ENCODE results near the gene SNX10. TPM values are rescaled to one million over a fixed set of nuclear protein-coding genes. Genes with fewer than 3 reads are reported as not detected.

The SNX10 gene
- total RNA-seq, 1 experiment from 2014 or later, result 7.9 TPM

DNA sequence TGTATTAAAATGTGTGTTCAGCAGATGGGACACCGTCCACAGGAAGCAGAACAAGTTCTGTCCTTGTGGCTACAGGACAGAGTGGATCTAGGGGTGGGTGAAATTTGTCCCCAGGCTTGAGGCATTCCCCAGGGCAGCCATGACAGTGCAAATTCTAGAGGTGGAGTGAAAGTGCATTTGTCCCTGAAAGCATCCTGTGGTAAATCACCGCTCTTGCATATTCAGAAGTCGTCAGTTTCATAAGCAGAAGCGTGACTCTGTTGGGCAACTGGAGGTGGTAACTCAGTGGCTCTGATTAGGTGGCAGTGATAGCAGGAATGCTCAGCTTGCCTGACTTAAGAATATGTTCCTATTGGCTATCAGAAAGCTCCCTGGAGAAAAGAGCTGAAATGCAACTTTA lies 96.6 kb downstream of the SNX10 start:
- H3K27me3 ChIP-seq (ENCODE audit: low read length), result no peaks in the 10 kb centered on the region
- no peak for DNase-seq
- no peaks in the 10 kb centered on the region for H3K4me1 ChIP-seq (ENCODE audit: insufficient read depth, low read length)

DNA sequence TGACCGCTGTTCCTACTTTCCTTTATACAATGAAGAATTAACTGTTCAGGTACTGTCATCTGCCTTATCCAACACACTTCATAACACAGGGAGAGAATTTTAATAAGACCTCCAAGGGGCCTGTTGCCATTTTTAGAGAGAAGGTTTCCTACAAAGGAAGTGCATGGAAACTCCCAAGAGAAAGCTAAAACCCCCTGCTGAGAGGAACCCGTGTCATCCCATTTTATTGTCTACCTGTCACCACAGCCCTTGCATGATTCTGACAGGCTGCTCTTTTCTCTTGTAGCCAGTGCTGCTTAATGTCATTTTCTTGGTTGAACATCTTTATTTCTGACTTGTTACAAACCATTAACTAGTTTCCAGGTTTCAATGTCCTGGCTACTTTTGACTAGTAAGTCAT lies 98.4 kb downstream of the SNX10 start:
- ChIA-PET POLR2A (ENCODE audit: unreplicated experiment) (no interaction called here), CTCF (no interaction called here)

More for the DNA sequence above, 96.6 kb downstream of the SNX10 start:
- Histone ChIP-seq H2AFZ (ENCODE audit: low read length) (no peak overlapping the region), H3K79me2 (ENCODE audit: low read length) (no peaks in the 10 kb centered on the region), H3K36me3 (ENCODE audit: low read depth, low read length) (no peaks in the 10 kb centered on the region), H3K9me2 (replicated peaks; ENCODE audit: low read length) (no peaks in the 10 kb centered on the region), H3K9me3 (ENCODE audit: low read length) (no peaks in the 10 kb centered on the region), H3F3A (ENCODE audit: low read length, unreplicated experiment) (no peaks in the 10 kb centered on the region), H3K27ac (ENCODE audit: low read length) (no peak overlapping the region), H3K4me3 (ENCODE audit: low read length) (no peak overlapping the region), H4K20me1 (ENCODE audit: low read length) (no peaks in the 10 kb centered on the region), H3K9ac (ENCODE audit: low read length) (no peak overlapping the region), H3K4me2 (ENCODE audit: low read length) (no peak overlapping the region)
- intact Hi-C loops (cut with micrococcal nuclease), result no loop called here
- BruUV-seq (replicated peaks), result no TSS peak
- TF ChIP-seq, protein P1, sequence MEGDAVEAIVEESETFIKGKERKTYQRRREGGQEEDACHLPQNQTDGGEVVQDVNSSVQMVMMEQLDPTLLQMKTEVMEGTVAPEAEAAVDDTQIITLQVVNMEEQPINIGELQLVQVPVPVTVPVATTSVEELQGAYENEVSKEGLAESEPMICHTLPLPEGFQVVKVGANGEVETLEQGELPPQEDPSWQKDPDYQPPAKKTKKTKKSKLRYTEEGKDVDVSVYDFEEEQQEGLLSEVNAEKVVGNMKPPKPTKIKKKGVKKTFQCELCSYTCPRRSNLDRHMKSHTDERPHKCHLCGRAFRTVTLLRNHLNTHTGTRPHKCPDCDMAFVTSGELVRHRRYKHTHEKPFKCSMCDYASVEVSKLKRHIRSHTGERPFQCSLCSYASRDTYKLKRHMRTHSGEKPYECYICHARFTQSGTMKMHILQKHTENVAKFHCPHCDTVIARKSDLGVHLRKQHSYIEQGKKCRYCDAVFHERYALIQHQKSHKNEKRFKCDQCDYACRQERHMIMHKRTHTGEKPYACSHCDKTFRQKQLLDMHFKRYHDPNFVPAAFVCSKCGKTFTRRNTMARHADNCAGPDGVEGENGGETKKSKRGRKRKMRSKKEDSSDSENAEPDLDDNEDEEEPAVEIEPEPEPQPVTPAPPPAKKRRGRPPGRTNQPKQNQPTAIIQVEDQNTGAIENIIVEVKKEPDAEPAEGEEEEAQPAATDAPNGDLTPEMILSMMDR (conservative IDR thresholded peaks at IDR 0.05; ENCODE audit: low read depth, low read length), result no peak
- no peak for TF ChIP-seq EZH2 (IDR thresholded peaks at IDR 0.05; ENCODE audit: low read length, unreplicated experiment)
- no peak for TF ChIP-seq EZH2phosphoT487 (IDR thresholded peaks at IDR 0.05; ENCODE audit: borderline replicate concordance, low read length)
- no peak for ATAC-seq
- CTCF ChIA-PET, result no interaction called here
- POLR2A ChIA-PET (ENCODE audit: unreplicated experiment), result no interaction called here

DNA sequence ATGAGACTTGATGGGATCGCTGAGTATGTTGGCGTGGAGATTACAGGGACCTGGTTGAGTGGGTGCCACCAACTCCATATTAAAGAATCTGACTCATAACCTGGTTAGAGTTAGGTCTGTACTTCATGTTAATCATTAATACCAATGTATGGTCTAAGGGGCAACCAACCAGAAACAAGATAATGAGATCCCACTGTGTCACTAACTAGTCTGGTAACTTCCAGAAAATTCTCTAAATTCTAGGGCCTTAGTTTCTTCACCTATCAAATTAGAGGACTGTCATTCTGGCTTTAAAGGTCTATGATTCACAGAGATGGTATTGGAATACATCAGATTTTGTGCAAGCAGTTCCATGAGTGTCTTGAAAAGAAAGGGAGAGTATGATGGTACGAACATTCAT lies 102.2 kb downstream of the SNX10 start:
- CTCF ChIA-PET, result no interaction called here
- H3K9me3 ChIP-seq (ENCODE audit: low read length), result no peaks in the 10 kb centered on the region
- no peak overlapping the region for H3K27ac ChIP-seq (ENCODE audit: low read length)
- DNase-seq (peak; percentile 18), ATAC-seq (no peak)
- no peaks in the 10 kb centered on the region for H3K79me2 ChIP-seq (ENCODE audit: low read length)
- H3K4me1 ChIP-seq (ENCODE audit: insufficient read depth, low read length), result no peaks in the 10 kb centered on the region
- no peak overlapping the region for H3K4me2 ChIP-seq (ENCODE audit: low read length)
- intact Hi-C loops (cut with micrococcal nuclease), result no loop called here
- H3F3A ChIP-seq (ENCODE audit: low read length, unreplicated experiment), result no peaks in the 10 kb centered on the region
- no peaks in the 10 kb centered on the region for H3K27me3 ChIP-seq (ENCODE audit: low read length)
- no peak overlapping the region for H3K4me3 ChIP-seq (ENCODE audit: low read length)
- H3K36me3 ChIP-seq (ENCODE audit: low read depth, low read length), result no peaks in the 10 kb centered on the region
- BruUV-seq (replicated peaks), result no TSS peak
- H4K20me1 ChIP-seq (ENCODE audit: low read length), result no peaks in the 10 kb centered on the region
- no peak overlapping the region for H2AFZ ChIP-seq (ENCODE audit: low read length)
- no peak overlapping the region for H3K9ac ChIP-seq (ENCODE audit: low read length)
- TF ChIP-seq, protein P1 (conservative IDR thresholded peaks at IDR 0.05; ENCODE audit: low read depth, low read length), result no peak
- TF ChIP-seq EZH2 (IDR thresholded peaks at IDR 0.05; ENCODE audit: low read length, unreplicated experiment), result no peak
- TF ChIP-seq EZH2phosphoT487 (IDR thresholded peaks at IDR 0.05; ENCODE audit: borderline replicate concordance, low read length), result no peak
- no peaks in the 10 kb centered on the region for H3K9me2 ChIP-seq (replicated peaks; ENCODE audit: low read length)
- POLR2A ChIA-PET (ENCODE audit: unreplicated experiment), result no interaction called here

More for the DNA sequence above, 98.4 kb downstream of the SNX10 start:
- no peak for ATAC-seq
- Histone ChIP-seq H3K27me3 (ENCODE audit: low read length) (no peaks in the 10 kb centered on the region), H3K27ac (ENCODE audit: low read length) (no peak overlapping the region), H3K4me2 (ENCODE audit: low read length) (no peak overlapping the region), H3K4me3 (ENCODE audit: low read length) (no peak overlapping the region), H3K4me1 (ENCODE audit: insufficient read depth, low read length) (no peaks in the 10 kb centered on the region), H3K9ac (ENCODE audit: low read length) (no peak overlapping the region), H3K79me2 (ENCODE audit: low read length) (no peaks in the 10 kb centered on the region), H3F3A (ENCODE audit: low read length, unreplicated experiment) (no peaks in the 10 kb centered on the region), H3K9me2 (replicated peaks; ENCODE audit: low read length) (no peaks in the 10 kb centered on the region), H3K9me3 (ENCODE audit: low read length) (no peaks in the 10 kb centered on the region), H3K36me3 (ENCODE audit: low read depth, low read length) (no peaks in the 10 kb centered on the region), H2AFZ (ENCODE audit: low read length) (no peak overlapping the region), H4K20me1 (ENCODE audit: low read length) (no peaks in the 10 kb centered on the region)
- BruUV-seq (replicated peaks), result no TSS peak
- DNase-seq, result no peak
- TF ChIP-seq, protein P1 (conservative IDR thresholded peaks at IDR 0.05; ENCODE audit: low read depth, low read length), result no peak
- TF ChIP-seq EZH2 (IDR thresholded peaks at IDR 0.05; ENCODE audit: low read length, unreplicated experiment) (no peak), EZH2phosphoT487 (IDR thresholded peaks at IDR 0.05; ENCODE audit: borderline replicate concordance, low read length) (no peak)
- intact Hi-C loops (cut with micrococcal nuclease), result no loop called here

Measured in PC-3 (cell line).